Colonic mucosa (tissue), 4 donors: ENCODE data around the gene MPND. TPM values are rescaled to one million over a fixed set of nuclear protein-coding genes. Genes with fewer than 3 reads are reported as not detected.

Experiments
- DNase-seq: peaks from one replicate; pipeline ENCODE4 v3.0.0-alpha.2; 2020
- H3K27ac ChIP-seq: fragments of 200-600 bp; one replicate; pipeline ENCODE4 v1.8.0; 2021
- H3K27me3 ChIP-seq: fragments of 200-600 bp; one replicate; pipeline ENCODE4 v1.8.0; 2021
- H3K36me3 ChIP-seq: fragments of 200-600 bp; one replicate; pipeline ENCODE4 v1.8.0; 2021
- H3K4me1 ChIP-seq: fragments of 200-600 bp; one replicate; pipeline ENCODE4 v1.8.0; 2021; ENCODE audit warnings: mild to moderate bottlenecking
- H3K4me3 ChIP-seq: fragments of 200-600 bp; one replicate; pipeline ENCODE4 v1.8.0; 2021
- H3K9ac ChIP-seq, 2 donors: one replicate each; pipeline ENCODE4 v1.7.0; 2013; ENCODE audit warnings: control low read depth in 2 of 2, low read depth in 2 of 2, low read length in 2 of 2
- H3K9me3 ChIP-seq: fragments of 200-600 bp; one replicate; pipeline ENCODE4 v1.8.0; 2021
- CTCF ChIP-seq: fragments of 200-600 bp; IDR thresholded peaks from one replicate; pipeline ENCODE4 v1.8.0; 2022; ENCODE audit warnings: antibody characterized with exemption, mild to moderate bottlenecking
- intact Hi-C: fragments of 100-400 bp; cut with DNase I; formaldehyde crosslinking; loops from one replicate; pipeline ENCODE4 v1.14.1; 2022
- total RNA-seq, 2 donors: library from RNA; stranded (reverse); fragmentation: NEBNext Ultra II Directional in 1 of 2; extraction: Animal tissue kit (Norgen Biotek cat#: 25700) in 1 of 2; gene quantifications; one replicate each; pipeline ENCODE4 v1.2.1, GENCODE V29; 2021
- donor health status: healthy.
- donor health status: DM: no; HTN: no; CAD: no.
- donor health status: DM: no; HTN: no; CAD: no.

MPND gene
- total RNA-seq, 2 donors from 2014 or later: 38.0 to 63.2 TPM

- Histone ChIP-seq H3K36me3 (no peaks in the 10 kb centered on the region), H3K9me3 (no peaks in the 10 kb centered on the region), H3K4me1 (peaks cover 39% of the 10 kb centered on the region), H3K27ac (no peak overlapping the region), H3K4me3 (no peak overlapping the region), H3K27me3 (no peaks in the 10 kb centered on the region), H3K9ac (no peak overlapping the region)
- no peak for TF ChIP-seq CTCF
- DNase-seq: no peak
- intact Hi-C loops: no loop called here
These were observed 33.8 kb downstream of the MPND start for GRCh38 chr19:4376991-4377781.

- Histone ChIP-seq H3K9ac (no peak overlapping the region), H3K4me1 (peaks cover 39% of the 10 kb centered on the region), H3K27ac (no peak overlapping the region), H3K4me3 (no peak overlapping the region), H3K36me3 (no peaks in the 10 kb centered on the region), H3K27me3 (no peaks in the 10 kb centered on the region), H3K9me3 (no peaks in the 10 kb centered on the region)
- DNase-seq: no peak
- intact Hi-C loops: no loop called here
- no peak for TF ChIP-seq CTCF
These were observed 35.5 kb downstream of the MPND start for GRCh38 chr19:4378886-4379285.

GRCh38 chr19:4379383-4380253, 36.3 kb downstream of the MPND start:
- H3K36me3 ChIP-seq: no peaks in the 10 kb centered on the region
- H3K27ac ChIP-seq: peak overlapping the region; percentile 35
- H3K27me3 ChIP-seq: no peaks in the 10 kb centered on the region
- DNase-seq: no peak
- no peak for TF ChIP-seq CTCF
- peak overlapping the region in 1 of 2 donors; percentile 12 for H3K9ac ChIP-seq
- intact Hi-C loops: no loop called here
- no peak overlapping the region for H3K4me3 ChIP-seq
- peaks cover 31% of the 10 kb centered on the region for H3K4me1 ChIP-seq
- H3K9me3 ChIP-seq: no peaks in the 10 kb centered on the region

GRCh38 chr19:4380254-4380727, 36.9 kb downstream of the MPND start:
- intact Hi-C loops: no loop called here
- H3K4me3 ChIP-seq: no peak overlapping the region
- H3K27me3 ChIP-seq: no peaks in the 10 kb centered on the region
- peak overlapping the region; percentile 35 for H3K27ac ChIP-seq
- H3K9ac ChIP-seq: peak overlapping the region in 1 of 2 donors; percentile 12
- no peaks in the 10 kb centered on the region for H3K36me3 ChIP-seq
- peaks cover 25% of the 10 kb centered on the region for H3K4me1 ChIP-seq
- no peak for DNase-seq
- TF ChIP-seq CTCF: no peak
- H3K9me3 ChIP-seq: no peaks in the 10 kb centered on the region

GRCh38 chr19:4385291-4386040, 42.1 kb downstream of the MPND start:
- intact Hi-C loops: no loop called here
- H3K27ac ChIP-seq: no peak overlapping the region
- TF ChIP-seq CTCF: no peak
- no peak overlapping the region for H3K9ac ChIP-seq
- H3K27me3 ChIP-seq: no peaks in the 10 kb centered on the region
- no peak for DNase-seq
- H3K4me1 ChIP-seq: peaks cover 5% of the 10 kb centered on the region
- H3K36me3 ChIP-seq: no peaks in the 10 kb centered on the region
- no peak overlapping the region for H3K4me3 ChIP-seq
- H3K9me3 ChIP-seq: no peaks in the 10 kb centered on the region
